SH-SY5Y (cell line): ENCODE data around the gene DBH.

Experiments
- GATA2 ChIP-seq: IDR thresholded peaks from 2 replicates; pipeline ENCODE4 v1.6.1; 2011; ENCODE audit warnings: mild to moderate bottlenecking, low read depth, low read length
- GATA3 ChIP-seq: IDR thresholded peaks from 2 replicates; pipeline ENCODE4 v1.6.1; 2011; ENCODE audit warnings: low read depth, mild to moderate bottlenecking, low read length, moderate library complexity

DBH gene

GRCh38 chr9:133706307-133707050 is 70.3 kb downstream of the DBH start:
- no peak for TF ChIP-seq GATA3

GRCh38 chr9:133707065-133707762 is 71.1 kb downstream of the DBH start:
- TF ChIP-seq GATA2 (no peak), GATA3 (no peak)

GRCh38 chr9:133707763-133708245 is 71.6 kb downstream of the DBH start:
- TF ChIP-seq GATA2 (no peak), GATA3 (no peak)

- no peak for TF ChIP-seq GATA2
- no peak for TF ChIP-seq GATA3
These were observed 72.3 kb downstream of the DBH start for GRCh38 chr9:133708246-133709014.
